K562 (cell line): ENCODE data around the gene PCBP3.

Source experiments
- CC2D1A ChIP-seq: fragments of 450-650 bp; IDR thresholded peaks from 2 replicates; pipeline ENCODE4 v1.6.1; 2017; ENCODE audit warnings: mild to moderate bottlenecking
- SMARCB1 ChIP-seq: IDR thresholded peaks from 2 replicates; pipeline ENCODE4 v1.6.1; 2011; ENCODE audit warnings: improper control_type of control experiment, low read depth; ENCODE audit not compliant: insufficient read length
- TF ChIP-seq, protein P1 (sequence below): fragments of 450-650 bp; IDR thresholded peaks from 2 replicates; pipeline ENCODE4 v1.6.1; 2018; ENCODE audit warnings: mild to moderate bottlenecking, low read depth; ENCODE audit not compliant: partially characterized antibody

- TF ChIP-seq SMARCB1 (no peak), CC2D1A (no peak)
- TF ChIP-seq, protein P1, sequence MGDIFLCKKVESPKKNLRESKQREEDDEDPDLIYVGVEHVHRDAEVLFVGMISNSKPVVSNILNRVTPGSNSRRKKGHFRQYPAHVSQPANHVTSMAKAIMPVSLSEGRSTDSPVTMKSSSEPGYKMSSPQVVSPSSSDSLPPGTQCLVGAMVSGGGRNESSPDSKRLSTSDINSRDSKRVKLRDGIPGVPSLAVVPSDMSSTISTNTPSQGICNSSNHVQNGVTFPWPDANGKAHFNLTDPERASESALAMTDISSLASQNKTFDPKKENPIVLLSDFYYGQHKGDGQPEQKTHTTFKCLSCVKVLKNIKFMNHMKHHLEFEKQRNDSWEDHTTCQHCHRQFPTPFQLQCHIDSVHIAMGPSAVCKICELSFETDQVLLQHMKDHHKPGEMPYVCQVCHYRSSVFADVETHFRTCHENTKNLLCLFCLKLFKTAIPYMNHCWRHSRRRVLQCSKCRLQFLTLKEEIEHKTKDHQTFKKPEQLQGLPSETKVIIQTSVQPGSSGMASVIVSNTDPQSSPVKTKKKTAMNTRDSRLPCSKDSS, result no peak
Observed at GRCh38 chr21:45894906-45895777, 251.6 kb downstream of the PCBP3 start.
